HG03025 (cell line): ENCODE results near the gene COL4A2.

ENCODE experiments used
- ATAC-seq: cut with Tn5 transposase; IDR thresholded peaks from one replicate; pipeline ENCODE4 v1.9.1; 2021; ENCODE audit warnings: mild to moderate bottlenecking, moderate library complexity; ENCODE audit not compliant: unreplicated experiment, low FRiP score

Gene COL4A2

DNA sequence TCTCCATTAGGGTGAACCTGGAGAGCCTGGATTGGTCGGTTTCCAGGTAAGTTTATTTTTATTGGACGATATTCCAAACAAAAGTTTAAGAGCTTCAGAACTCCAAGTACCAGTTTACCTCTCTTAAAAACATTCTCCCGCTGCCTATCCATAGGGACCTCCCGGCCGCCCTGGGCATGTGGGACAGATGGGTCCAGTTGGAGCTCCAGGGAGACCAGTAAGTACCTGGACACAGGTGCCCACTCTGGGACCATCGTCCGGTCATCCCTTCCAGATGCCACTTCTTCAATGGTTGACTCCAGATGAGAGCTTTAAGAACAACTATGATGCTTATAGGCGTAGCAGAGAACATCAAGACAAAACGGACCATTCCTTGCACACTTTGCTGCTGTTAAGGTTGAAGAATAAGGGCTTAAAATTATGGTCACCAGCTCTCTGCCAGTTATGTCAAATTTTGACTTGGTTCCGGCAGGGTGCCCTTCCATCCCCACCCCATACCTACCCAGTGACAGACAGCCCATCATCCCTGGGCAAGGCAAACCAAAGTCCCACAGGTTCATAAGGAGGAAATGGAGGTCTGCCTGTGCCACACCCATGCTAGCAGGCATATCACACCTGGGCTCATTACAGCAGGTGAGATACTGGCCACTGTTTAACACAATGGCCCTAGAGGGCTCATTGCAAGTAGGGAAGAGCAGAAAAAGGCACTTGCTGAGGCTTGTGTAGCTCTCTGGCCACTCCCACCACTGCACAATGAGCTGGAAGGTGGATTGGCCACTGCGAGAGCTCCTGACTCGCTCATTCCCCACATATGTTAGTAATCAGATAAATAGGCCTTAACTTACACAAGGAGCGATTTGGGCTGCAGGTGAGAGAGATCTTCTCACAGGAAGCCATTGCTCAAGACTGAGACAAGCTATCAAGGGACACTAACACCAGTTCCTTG is 123.6 kb downstream of the COL4A2 start:
- no peak for ATAC-seq

DNA sequence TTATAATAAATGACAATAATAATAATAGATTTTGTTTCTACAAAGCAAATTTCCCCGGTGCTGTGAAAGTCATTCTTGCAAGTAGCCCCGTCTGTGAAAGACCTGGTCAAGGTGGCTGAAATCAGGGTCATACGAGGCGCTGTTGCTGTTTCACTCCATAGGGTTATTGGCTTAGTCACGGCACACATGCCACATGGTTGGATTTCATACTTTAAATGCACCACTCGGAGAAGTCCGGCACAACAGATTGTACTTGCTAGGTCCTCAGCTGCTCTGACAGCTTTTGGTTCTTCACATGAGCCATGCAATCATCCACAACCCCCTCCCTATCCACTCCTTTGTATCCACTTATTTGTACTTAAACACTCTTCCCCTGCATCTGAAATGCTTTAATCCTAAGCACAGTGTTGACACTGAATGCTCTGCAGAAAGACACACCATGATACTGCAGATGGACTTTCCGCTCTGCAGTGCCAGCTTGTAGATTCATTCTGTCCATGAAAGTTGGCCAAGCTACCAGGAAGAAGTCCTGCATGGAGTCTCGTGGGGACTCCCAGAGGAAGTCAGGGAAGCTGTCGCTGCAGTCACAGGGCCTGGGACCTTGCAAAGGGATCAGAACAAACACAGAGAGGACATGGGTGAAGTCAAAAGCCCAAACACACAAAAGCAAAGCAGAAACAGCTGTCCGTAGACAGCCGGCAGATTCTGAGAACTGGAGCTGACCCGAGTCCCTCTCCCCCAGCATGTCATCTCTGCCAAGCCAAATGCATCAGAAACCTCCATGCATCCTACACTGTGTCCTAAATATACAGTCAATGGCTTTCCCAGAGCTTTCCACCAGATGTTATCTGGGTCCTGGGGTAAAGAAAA is 124.6 kb downstream of the COL4A2 start:
- ATAC-seq: no peak

DNA sequence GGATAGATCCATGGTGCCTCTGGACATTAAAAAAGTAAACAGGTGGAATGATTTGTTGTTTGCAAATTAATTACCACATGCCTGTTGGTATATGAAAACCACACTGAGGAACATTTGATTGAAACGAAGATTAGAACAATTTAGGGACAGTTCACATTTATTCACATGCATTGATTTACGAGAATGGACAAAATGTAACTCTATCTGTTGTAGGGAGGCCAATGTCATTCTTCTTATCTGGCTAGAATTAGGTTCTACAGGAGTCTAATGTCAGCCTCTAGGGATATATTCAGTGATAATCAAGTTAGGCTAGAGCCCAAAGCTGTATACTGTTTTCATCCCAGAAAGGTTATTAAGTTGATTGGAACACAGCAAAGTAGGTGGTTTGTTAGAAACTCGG is 125.4 kb downstream of the COL4A2 start:
- ATAC-seq: no peak

DNA sequence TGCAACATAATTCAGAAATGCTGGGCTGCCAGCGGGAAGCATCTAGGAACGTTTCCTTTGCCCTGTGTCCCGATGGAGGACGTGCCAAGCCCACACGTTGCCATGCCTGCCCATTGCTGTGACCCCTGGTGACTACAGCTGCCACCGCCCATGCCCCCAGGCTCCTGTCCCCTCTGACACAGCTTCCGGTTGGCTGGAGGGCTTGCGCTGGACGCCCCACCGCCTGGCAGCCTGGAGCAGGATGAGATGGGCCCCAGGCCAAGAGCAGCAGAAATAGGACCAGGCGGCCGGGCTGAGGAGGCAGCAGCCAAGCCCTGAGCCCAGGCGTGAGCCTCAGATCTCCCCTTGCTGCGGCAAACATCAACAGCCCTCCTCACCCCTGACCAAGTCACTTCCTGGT is 125.9 kb downstream of the COL4A2 start:
- ATAC-seq: no peak

DNA sequence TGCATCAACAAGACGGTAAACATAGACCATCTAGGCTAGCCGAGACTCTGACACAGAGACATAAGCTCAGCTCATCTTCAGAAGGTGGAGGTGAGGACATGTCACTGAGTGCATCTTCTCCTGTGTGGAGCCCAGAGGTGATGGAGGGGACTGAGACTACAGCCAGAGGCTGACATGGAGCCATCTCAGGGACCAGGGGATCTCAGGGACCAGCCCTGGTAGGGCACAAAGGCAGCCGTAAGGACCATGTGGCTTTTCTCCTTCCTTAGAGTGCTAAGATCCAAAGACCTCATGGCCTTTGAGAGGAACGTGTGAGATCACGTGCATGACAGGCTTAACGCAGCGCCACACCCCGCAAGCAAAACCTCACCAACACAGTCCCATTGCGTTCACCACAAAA is 127.5 kb downstream of the COL4A2 start:
- ATAC-seq: no peak

DNA sequence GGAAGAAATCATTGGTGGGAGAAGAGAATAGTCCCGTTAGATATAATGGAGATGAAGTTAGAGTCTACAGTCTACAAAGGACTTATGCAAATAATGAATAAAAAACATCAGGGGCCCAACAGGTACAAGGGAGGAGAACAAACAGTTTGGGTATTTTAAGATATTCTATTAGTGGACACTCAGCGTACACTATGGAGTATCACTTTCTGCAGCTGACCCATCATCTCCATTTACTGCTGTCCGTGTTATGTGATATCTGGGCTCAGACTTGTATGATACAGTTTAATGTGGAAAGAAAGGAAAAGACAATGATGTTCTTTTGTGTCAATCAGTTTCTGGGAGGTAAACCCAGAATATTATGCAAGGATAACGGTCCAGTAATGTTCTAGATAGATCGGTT is 128.2 kb downstream of the COL4A2 start:
- no peak for ATAC-seq

DNA sequence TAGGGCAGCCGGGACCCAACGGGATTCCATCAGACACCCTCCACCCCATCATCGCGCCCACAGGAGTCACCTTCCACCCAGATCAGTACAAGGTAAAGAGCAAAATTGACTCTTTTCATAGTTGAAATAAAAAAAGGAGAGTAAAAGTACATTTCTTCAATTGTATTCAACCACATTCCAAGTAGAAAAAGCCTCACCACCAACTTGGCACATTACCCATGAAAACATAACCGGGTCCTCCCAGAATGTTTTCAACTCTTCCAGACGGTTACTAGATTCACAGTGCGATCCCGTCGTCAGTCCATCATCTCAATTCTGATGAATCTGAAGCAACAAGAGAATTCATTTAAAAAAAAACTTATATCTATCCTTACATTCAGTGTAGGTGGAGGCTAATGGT is 129.2 kb downstream of the COL4A2 start:
- ATAC-seq: no peak

DNA sequence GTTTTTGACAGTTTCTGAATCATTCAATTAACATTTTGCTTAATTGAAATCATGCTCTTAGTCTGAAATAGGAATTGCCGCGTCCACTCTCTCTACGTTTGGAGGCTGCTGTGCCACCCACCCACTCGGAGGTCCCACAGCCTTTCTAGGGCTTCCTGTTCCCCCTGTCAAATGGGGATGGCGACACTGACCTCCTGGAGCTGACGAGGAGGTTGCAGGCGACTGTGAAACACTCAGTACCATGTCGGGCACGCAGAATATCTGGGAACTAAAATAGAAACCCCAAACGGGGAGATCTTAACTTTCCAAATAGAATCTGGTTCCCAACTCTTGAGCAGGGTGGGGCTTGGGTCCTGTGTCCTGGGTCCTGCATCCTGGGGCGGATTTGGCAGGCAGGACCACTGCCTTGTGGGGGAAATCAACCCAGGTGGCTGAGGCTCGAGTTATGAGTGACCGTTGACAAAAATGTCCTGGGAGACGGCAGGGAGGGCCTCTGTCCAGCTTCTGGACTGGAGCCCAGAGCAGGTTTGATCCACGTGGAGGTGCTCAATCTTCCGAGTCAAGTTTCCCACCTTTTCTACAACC is 129.8 kb downstream of the COL4A2 start:
- ATAC-seq: no peak

DNA sequence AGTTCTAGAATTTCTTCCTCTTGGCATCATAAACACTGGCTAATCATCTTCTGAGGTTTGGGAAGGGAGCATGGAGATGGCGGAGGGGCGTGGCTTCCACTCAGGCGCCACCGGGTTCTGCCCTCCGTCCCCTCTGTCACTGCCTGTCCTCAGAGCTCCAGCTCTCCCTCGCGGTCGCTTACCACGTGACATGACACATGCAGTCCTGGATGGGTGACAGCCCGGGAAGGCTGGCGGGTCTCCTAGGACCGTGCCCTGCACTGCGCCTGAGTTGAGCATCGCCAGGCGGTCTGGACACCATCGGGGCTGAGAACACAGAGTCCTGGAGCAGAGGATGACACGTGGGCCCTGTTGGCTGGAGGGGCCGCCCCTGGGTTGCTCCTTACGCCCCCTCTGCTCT is 131.1 kb downstream of the COL4A2 start:
- ATAC-seq: no peak

DNA sequence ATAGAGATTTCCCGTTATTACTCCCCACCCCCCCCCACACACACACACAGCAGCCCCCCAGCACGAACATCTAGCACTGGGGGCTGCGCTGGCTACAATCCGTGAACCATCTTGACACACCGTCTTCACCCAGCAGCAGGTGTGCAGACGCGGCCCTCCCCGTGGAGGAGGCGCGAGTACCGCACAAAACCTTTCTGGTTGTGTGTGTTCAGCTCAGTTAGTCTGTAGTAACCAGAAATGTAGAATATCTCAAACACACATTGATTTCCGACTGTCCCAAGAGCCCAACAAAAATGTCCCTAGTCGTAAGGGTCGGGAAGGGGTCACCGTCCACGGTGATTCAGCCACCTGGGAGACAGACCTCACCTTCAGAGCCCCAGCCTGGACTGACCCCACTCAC is 131.7 kb downstream of the COL4A2 start:
- ATAC-seq: no peak

DNA sequence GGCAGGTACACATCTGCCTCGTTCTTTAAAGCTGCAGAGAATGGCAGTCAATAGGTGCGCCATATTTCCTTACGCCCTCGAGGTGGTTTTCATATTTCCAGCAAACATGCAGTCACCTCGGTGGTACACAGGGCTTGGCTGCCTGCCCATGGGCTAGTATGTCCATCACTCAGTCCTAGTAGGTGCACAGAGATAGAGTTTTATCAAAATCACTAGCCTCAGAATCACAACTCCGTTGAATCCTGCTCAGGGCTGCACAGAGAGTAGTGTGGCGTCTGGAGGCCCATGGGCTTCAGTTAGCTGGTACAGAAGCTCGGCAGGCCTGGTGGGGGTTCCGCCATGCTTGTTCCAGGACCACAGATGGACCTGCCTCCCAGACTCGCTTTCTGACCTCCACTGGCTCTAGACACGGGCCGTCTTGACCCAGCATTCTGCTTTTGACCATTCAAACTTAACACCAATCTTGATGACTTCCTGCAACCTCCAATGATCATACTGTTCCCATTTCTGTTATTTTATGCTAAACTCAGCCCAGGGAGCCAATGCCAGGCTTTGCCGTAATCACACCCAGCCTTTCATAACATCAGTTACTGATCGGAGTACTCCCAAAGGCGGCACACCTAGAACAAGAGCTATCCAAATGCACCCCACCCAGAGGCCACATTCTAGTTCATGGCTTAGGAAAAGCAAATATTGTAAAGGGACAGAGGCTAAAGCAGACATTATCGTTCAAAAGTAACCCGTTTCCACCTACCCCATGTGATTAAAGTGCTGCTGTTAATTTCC is 134.1 kb downstream of the COL4A2 start:
- ATAC-seq: no peak

DNA sequence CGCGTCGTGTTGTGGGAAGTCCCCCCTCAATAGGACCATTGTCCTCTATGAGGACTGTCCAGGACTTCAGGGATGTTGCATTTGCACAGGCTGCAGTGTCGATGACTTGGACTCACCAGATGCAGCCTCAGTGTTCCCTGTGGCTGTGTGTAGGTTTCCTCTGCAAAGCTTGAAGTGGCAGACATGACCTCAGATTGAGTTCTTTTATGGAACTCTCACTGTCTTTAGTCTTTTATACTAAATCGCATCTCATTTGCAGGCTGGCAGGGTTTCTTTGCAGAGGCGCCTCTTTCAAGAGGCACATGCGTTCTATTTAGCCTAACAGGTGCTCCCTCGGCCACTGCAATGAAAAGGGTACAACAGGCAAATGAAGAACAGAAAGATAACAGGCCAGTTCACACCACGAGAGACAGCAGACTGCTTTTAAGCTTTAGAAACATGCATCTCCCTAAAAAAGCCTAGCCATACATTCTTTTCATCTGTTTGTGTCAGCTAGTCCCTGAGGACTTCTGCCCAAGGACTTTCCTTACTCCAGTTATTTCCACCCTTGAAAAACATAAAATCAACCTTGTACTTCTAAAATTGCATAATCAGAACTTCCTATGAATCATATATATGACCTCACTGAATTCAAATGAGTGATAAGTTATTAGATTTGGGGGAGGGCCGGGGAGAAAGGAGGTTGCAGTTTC is 136.0 kb downstream of the COL4A2 start:
- no peak for ATAC-seq

DNA sequence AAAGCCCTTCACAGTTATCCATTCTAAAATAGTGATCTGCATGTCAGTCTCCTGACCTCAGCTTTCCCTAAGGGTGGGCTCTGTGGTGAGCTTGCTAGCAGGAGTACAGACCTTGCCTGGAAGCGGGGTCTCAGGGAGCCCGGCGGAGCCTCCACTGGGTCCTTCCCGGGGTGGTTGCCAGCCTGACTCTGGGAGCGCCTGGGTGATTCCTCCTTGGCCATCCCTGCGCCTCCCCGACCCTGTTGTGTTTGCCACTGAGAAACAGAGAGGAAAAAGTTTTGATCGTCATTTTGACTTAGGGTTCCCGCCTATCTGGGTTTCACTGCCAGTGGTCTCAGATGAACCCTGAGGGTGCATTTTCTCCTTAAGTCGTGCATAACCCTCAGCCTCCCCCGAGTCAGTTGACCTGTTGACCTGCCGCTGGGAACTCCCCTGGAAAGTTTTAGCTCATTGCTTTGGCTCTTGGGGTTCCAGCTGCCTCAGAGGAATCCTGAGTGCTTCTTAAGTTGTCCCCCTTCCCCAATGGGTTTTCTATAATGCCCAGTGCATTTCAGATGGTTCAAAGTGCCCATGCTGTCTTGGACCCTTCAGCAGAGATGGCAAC is 136.6 kb downstream of the COL4A2 start:
- no peak for ATAC-seq

DNA sequence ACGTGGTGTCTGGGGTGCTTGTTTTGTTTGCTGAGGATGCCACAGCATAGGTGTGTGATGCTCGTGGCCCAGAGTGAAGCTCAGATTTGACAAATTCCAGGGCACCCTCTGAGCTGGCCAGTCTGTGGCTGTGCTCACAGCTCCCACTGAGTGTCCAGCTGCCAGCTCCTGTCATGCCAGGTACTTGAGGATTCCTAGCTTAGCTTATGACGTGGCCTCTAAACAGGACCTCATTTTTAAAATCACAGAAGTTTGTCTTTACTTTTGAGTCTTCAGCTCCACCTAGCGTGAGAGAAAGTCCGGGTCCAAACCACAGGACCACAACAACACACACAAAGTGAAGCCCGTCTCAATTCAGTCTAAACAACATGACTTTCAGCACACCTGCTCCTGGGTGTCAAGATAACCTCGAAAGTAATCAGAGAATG is 137.2 kb downstream of the COL4A2 start:
- ATAC-seq: peak; percentile 56

DNA sequence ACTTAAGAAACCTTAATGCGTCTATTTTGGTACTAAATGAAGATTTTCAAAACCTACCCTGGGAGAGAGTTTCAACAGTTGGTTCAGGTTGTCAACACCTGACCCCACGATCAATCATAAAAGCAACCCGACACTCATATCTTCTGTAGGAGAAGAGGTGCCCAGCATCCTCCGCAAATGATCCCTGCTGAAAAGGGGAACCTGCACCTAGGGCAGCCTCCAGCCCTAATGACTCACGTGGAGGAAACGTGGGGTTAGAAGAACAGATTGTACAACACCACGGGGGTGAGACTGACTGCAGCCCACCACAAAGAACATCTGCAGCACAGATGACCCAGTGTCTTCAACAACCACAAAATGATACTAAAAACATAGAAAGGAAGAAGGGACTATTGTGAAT is 138.1 kb downstream of the COL4A2 start:
- ATAC-seq: peak; percentile 38

DNA sequence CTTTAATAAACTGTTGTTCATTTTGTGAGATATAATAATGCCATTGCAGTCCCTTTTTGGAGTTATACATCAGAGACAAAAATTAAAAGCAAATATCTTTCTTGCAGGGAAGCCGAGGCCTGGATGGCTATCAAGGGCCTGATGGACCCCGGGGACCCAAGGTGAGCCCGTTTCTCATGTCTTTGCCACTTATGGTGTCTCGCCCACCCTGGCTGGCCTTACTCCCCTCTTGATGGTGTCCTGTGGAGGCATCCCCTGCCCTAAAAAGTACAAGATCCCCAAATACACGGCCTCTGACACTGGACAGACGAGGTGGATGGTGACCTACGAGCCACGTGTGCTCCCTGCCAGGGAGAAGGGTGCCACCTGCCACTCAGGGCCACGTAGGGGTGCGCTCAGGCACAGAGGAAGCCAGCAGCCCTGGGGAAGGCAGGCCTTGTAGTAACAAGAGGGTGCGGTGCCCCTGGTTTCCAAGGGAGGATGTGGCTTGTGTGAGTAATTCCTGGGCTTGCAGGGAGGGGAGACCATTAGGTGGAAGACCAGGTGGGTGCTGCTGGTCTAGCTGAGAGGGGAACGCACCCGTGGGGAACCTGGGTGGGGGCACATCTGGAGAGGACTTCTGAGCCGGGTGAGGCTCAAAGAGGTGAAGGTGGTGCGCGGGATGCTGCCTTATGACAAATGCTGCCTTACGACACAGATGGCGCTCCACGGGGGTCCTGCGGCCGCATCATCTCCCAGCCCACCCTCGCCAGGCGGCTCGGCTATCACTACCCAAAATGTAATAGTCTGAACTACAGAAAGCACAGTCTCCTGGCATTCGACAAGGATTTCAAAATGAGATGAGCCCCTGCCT is 138.9 kb downstream of the COL4A2 start:
- ATAC-seq: no peak

DNA sequence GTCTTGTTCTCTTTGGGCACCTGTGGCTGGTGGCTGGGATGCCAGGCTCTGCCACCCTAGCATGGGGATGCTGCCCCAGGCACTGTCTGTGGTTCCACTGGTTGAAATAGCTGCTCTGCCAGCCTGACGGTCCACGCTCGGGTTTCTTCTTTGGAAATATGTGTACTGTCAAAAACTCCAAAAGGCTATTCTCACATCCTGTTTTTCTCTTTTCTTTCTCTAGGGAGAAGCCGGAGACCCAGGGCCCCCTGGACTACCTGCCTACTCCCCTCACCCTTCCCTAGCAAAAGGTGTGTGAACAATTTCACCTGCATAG is 139.4 kb downstream of the COL4A2 start:
- no peak for ATAC-seq

DNA sequence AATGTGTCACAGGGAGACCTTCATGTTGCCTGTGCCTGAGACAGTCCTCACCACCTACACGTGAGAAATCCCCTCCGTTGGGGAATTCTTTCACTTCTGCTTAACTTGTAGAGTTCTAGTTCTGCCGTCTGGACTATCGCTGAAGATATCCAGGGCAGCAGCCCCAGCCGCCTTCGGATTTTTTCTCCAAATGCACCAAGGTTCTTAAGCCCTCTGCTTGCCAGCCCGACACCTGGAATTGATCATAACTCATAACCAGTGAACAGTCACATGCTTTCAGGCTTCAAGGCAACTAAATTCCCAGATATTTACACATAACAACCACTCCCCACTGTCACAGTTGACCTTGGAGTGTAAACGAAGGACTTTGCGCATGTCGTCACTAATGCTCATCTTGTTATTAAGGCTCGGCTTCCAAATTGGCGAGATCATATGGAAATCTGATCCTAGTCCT is 140.0 kb downstream of the COL4A2 start:
- no peak for ATAC-seq

DNA sequence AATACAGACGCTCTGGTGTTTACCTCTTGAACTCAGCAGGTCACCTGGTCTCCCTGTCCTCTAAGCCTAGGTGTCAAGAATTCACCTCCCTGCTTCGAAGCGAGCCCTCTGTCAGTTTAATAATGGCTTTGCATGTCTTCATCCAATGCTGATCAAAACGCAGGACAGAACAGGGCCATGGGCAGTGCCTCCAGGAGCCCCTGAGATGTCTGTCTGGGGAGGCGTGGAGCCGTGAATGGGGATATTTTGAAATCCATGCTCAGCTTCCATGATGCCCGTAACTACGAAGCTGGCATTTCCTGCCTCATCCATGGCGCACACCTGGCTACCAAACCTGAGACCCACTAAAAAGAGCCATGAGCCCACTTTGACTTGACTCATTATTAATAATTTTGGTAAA is 140.7 kb downstream of the COL4A2 start:
- no peak for ATAC-seq
